Gastrocnemius medialis (tissue), 4 donors: ENCODE results near the gene SRSF8. TPM values are rescaled to one million over a fixed set of nuclear protein-coding genes. Genes with fewer than 3 reads are reported as not detected.
A peak's percentile ranks its signal among the peaks of the same experiment; 100 is the strongest.
"Not testable (repeated sequence)": the region's sequence is repeated elsewhere in the genome, so short reads cannot be mapped to it uniquely, and the experiment has no call there.

Experiments
- ATAC-seq, 2 donors: fragments of 150-250 bp; one replicate each; pipeline ENCODE4 v1.9.1; 2016
- DNase-seq, 2 donors: peaks; one replicate each; pipeline ENCODE4 v3.0.0-alpha.2; 2019
- H3K27ac ChIP-seq, 4 donors: fragments of 200-600 bp; sonication (generic); 1 replicate in 1 of 4; 2 replicates in 3 of 4; pipeline ENCODE4 v1.5.1; 2016 to 2018; ENCODE audit warnings: mild to moderate bottlenecking in 2 of 4, moderate library complexity in 1 of 4
- H3K27me3 ChIP-seq, 3 donors: fragments of 200-600 bp; sonication (generic) in 2 of 3; 1 replicate in 1 of 3; 2 replicates in 2 of 3; pipeline versions ENCODE4 v1.5.1 to v1.6.0; 2016 to 2019; ENCODE audit warnings: mild to moderate bottlenecking in 1 of 3, moderate library complexity in 1 of 3
- H3K36me3 ChIP-seq, 2 donors: fragments of 200-600 bp; sonication (generic) in 1 of 2; one replicate each; pipeline ENCODE4 v1.5.1; 2017 to 2018
- H3K4me1 ChIP-seq, 2 donors: fragments of 200-600 bp; sonication (generic) in 1 of 2; one replicate each; pipeline ENCODE4 v1.5.1; 2016 to 2017; ENCODE audit warnings: mild to moderate bottlenecking in 2 of 2
- H3K4me3 ChIP-seq, 4 donors: fragments of 200-600 bp; sonication (generic) in 3 of 4; 1 replicate in 1 of 4; 2 replicates in 3 of 4; pipeline ENCODE4 v1.5.1; 2016 to 2019; ENCODE audit warnings: mild to moderate bottlenecking in 2 of 4
- H3K9me3 ChIP-seq, 3 donors: fragments of 200-600 bp; sonication (generic) in 2 of 3; 1 replicate in 1 of 3; 2 replicates in 2 of 3; pipeline ENCODE4 v1.5.1; 2016 to 2019
- POLR2A ChIP-seq, 2 donors: fragments of 450-650 bp; IDR thresholded peaks; one replicate each; pipeline ENCODE4 v1.6.1; 2017; ENCODE audit warnings: antibody characterized with exemption in 2 of 2, mild to moderate bottlenecking in 2 of 2, moderate library complexity in 2 of 2
- in situ Hi-C, 4 donors: fragments of 200-750 bp; cut with MboI; loops; one replicate each; pipeline versions ENCODE4 v1.15.0 to v1.8.0; 2017; ENCODE audit warnings: low sequenced_read_pairs in 4 of 4
- intact Hi-C: fragments of 100-400 bp; cut with DNase I; formaldehyde crosslinking; loops from one replicate; pipeline ENCODE4 v1.15.1; 2023; ENCODE audit warnings: low total_unique reads
- total RNA-seq, 4 donors: library from RNA; depleted of rRNA; stranded (reverse); fragments of >200 nt; gene quantifications; one replicate each; pipeline versions ENCODE4 v1.1.0 to v1.2.3, GENCODE V29; 2016
- TF ChIP-seq, protein P1 (sequence below), 5 experiments: fragments of 450-650 bp in 3 of 5; fragments of 200-600 bp in 2 of 5; sonication (generic) in 2 of 5; IDR thresholded peaks in 4 of 5; conservative IDR thresholded peaks in 1 of 5; 1 replicate in 4 of 5; 2 replicates in 1 of 5; pipeline ENCODE4 v1.5.1; 2016 to 2019; ENCODE audit warnings: antibody characterized with exemption in 5 of 5, mild to moderate bottlenecking in 3 of 5, moderate library complexity in 3 of 5

SRSF8 gene, protein sequence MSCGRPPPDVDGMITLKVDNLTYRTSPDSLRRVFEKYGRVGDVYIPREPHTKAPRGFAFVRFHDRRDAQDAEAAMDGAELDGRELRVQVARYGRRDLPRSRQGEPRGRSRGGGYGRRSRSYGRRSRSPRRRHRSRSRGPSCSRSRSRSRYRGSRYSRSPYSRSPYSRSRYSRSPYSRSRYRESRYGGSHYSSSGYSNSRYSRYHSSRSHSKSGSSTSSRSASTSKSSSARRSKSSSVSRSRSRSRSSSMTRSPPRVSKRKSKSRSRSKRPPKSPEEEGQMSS
- total RNA-seq: 10 to 100 TPM; 18.2 to 31.0 (median 21.5) TPM

DNA sequence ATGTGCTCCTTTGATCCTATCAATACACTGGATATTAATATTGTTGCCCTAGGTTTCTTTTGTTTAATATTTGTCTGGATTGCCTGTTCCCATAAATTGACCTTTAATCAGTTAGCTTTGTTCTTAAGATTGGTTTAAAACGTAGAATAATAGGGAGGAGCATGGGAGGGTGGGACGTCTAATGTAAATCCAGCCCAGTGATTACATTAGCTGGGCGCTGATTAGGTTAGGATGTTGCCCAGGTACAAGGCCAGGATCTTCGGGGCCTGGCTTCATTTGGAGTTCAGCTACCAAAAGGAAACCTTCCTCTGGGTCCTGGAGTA lies at the start of gene SRSF8:
Gene SRSF8, plus strand, starts transcription at position 204 of the 323 bp plus-strand sequence. CDS start 308 bp downstream, outside the sequence.
- ATAC-seq (no peak), DNase-seq (no peak)
- peak within 1 kb of the TSS; percentile 51 to 93 (median 76) for H3K4me3 ChIP-seq
- in situ Hi-C loops (loop anchor here (5.0 to 25.0 kb wide), 4 partner anchors 76 to 698 kb away; partner anchors contain the start of genes CWC15 (in 2 of the 4), KDM4D (in 2 of the 4) and SESN3 (in 1 of the 4)), intact Hi-C loops (loop anchor here (1.0 to 10.0 kb wide), 7 partner anchors 42 to 1324 kb away; partner anchors contain the start of genes C11orf54, CWC15, FAM76B and KDM4D)
- TF ChIP-seq, protein P1, sequence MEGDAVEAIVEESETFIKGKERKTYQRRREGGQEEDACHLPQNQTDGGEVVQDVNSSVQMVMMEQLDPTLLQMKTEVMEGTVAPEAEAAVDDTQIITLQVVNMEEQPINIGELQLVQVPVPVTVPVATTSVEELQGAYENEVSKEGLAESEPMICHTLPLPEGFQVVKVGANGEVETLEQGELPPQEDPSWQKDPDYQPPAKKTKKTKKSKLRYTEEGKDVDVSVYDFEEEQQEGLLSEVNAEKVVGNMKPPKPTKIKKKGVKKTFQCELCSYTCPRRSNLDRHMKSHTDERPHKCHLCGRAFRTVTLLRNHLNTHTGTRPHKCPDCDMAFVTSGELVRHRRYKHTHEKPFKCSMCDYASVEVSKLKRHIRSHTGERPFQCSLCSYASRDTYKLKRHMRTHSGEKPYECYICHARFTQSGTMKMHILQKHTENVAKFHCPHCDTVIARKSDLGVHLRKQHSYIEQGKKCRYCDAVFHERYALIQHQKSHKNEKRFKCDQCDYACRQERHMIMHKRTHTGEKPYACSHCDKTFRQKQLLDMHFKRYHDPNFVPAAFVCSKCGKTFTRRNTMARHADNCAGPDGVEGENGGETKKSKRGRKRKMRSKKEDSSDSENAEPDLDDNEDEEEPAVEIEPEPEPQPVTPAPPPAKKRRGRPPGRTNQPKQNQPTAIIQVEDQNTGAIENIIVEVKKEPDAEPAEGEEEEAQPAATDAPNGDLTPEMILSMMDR (IDR thresholded peaks at IDR 0.05 in 4 of 5, conservative IDR thresholded peaks at IDR 0.05 in 1 of 5): no peak
- no peak for TF ChIP-seq POLR2A (IDR thresholded peaks at IDR 0.05)
- no peaks in the 10 kb centered on the region for H3K27me3 ChIP-seq
- H3K36me3 ChIP-seq: no peaks in the 10 kb centered on the region
- peaks cover 19 to 27% of the 10 kb centered on the region in 2 donors for H3K4me1 ChIP-seq
- H3K27ac ChIP-seq: peak within 1 kb of the TSS; percentile 89 to 98 (median 94)
- H3K9me3 ChIP-seq: no peaks in the 10 kb centered on the region

DNA sequence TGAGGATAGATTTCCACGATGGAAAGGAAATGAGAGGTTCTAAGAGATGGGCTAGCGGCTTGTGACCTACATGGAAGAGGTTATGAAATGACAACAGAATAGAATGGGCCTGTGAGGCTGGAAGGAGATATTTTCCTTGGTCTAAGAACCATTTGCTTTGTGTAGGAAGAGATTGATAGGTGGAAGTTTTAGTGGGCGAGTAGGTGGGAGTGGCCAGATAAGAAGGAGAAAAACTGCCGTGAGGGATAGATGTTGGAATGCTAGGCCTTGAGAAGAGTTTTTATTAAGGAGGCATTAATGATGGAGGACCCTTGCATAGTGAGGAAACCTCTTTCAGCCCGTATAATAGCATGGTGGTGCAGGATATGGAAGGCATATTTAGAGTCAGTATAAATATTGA lies 45.3 kb upstream of the SRSF8 start:
- H3K4me1 ChIP-seq, H3K36me3 ChIP-seq, H3K9me3 ChIP-seq, ATAC-seq, intact Hi-C loops, H3K4me3 ChIP-seq, DNase-seq, in situ Hi-C loops, H3K27me3 ChIP-seq, H3K27ac ChIP-seq: not testable (repeated sequence)

DNA sequence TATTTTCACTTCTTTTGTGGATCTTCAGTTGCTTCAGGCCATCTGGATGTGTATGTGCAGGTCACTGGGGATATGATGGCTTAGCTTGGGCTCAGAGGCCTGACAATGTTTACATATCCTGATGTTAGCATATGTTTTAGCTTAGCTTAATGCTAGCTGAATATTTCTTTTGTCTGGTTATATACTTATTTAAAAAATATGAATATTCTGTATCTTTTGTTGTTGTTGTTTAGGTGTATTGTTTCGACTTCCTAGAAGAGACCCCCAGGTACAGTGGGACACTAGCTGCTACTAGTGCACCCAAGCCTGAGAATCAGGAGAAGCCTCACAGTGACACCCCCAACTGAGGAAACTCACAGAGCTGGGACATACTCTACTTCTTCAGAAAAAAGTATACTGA lies 41.8 kb upstream of the SRSF8 start, which contains the start of gene KDM4E:
Gene KDM4E, plus strand, starts transcription at position 301 of the 400 bp plus-strand sequence. CDS start 300 bp downstream, outside the sequence.
- in situ Hi-C loops: no loop called here
- Histone ChIP-seq H3K36me3 (no peaks in the 10 kb centered on the region), H3K27me3 (no peaks in the 10 kb centered on the region), H3K9me3 (no peaks in the 10 kb centered on the region), H3K4me1 (no peaks in the 10 kb centered on the region), H3K4me3 (no peak within 1 kb of the TSS), H3K27ac (no peak within 1 kb of the TSS)
- DNase-seq (no peak), ATAC-seq (no peak)
- intact Hi-C loops: no loop called here
- TF ChIP-seq, protein P1 (IDR thresholded peaks at IDR 0.05 in 4 of 5, conservative IDR thresholded peaks at IDR 0.05 in 1 of 5): no peak
- no peak for TF ChIP-seq POLR2A (IDR thresholded peaks at IDR 0.05)

DNA sequence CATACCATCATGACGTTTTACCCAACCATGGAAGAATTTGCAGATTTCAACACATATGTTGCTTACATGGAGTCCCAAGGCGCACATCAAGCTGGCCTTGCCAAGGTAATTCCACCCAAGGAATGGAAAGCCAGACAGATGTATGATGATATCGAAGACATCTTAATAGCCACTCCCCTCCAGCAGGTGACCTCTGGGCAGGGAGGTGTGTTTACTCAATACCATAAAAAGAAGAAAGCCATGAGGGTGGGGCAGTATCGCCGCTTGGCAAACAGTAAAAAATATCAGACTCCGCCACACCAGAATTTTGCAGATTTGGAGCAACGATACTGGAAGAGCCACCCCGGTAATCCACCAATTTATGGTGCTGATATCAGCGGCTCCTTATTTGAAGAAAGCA lies 41.1 kb upstream of the SRSF8 start:
- H3K4me1 ChIP-seq, intact Hi-C loops, DNase-seq, ATAC-seq, H3K27ac ChIP-seq, H3K27me3 ChIP-seq, H3K4me3 ChIP-seq, H3K36me3 ChIP-seq, in situ Hi-C loops, H3K9me3 ChIP-seq: not testable (repeated sequence)

DNA sequence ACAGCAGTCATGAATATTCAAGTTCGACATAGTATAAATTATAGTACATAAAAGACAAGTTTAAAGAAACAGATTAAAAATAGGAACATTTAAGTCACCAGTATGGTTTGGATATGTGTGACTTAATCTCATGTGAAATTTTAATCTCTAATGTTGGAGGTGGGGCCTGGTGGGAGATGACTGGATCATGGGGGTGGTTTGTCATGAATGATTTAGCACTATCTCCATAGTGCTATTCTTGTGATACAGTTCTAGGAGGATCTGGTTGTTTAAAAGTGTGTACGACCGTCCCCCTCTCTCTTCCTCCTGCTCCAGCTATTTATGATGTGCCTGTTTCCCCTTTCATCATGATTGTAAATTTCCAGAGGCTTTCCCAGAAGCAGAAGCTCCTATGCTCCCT lies 38.4 kb upstream of the SRSF8 start:
- Histone ChIP-seq H3K4me3 (no peak overlapping the region), H3K9me3 (no peaks in the 10 kb centered on the region), H3K4me1 (no peaks in the 10 kb centered on the region), H3K36me3 (no peaks in the 10 kb centered on the region), H3K27me3 (no peaks in the 10 kb centered on the region), H3K27ac (no peak overlapping the region)
- intact Hi-C loops: no loop called here
- TF ChIP-seq POLR2A (IDR thresholded peaks at IDR 0.05): no peak
- TF ChIP-seq, protein P1 (IDR thresholded peaks at IDR 0.05 in 4 of 5, conservative IDR thresholded peaks at IDR 0.05 in 1 of 5): no peak
- ATAC-seq (no peak), DNase-seq (no peak)
- in situ Hi-C loops: no loop called here
